Small intestine (tissue), 7 donors: ENCODE results near the gene SPCS2. TPM values are rescaled to one million over a fixed set of nuclear protein-coding genes. Genes with fewer than 3 reads are reported as not detected.
A peak's percentile ranks its signal among the peaks of the same experiment; 100 is the strongest.
"Not testable (repeated sequence)": the region's sequence is repeated elsewhere in the genome, so short reads cannot be mapped to it uniquely, and the experiment has no call there.

Source experiments
- DNase-seq, 2 donors: peaks; one replicate each; pipeline versions ENCODE4 v3.0.0 to v3.0.0-alpha.2; 2013
- FAIRE-seq: peaks from 2 replicates; lab custom pipeline; 2012; peaks lifted over from hg19 to GRCh38; lab: Jason Lieb, UNC
- H3K27ac ChIP-seq, 3 donors: one replicate each; pipeline ENCODE4 v1.5.1; 2013; ENCODE audit warnings: low read length in 2 of 3, mild to moderate bottlenecking in 2 of 3, control low read depth in 1 of 3, inconsistent platforms in 1 of 3, low read depth in 1 of 3, moderate library complexity in 1 of 3
- H3K27me3 ChIP-seq, 3 donors: one replicate each; pipeline ENCODE4 v1.6.1; 2013; ENCODE audit warnings: low read length in 3 of 3, inconsistent platforms in 1 of 3; ENCODE audit not compliant: control insufficient read depth in 3 of 3, insufficient read depth in 3 of 3
- H3K36me3 ChIP-seq, 3 donors: one replicate each; pipeline ENCODE4 v1.6.1; 2013; ENCODE audit warnings: low read length in 3 of 3, inconsistent platforms in 1 of 3, low read depth in 1 of 3, mild to moderate bottlenecking in 1 of 3, moderate library complexity in 1 of 3; ENCODE audit not compliant: control insufficient read depth in 3 of 3, insufficient read depth in 2 of 3
- H3K4me1 ChIP-seq, 3 donors: one replicate each; pipeline ENCODE4 v1.6.1; 2013; ENCODE audit warnings: low read length in 2 of 3, inconsistent platforms in 1 of 3, low read depth in 1 of 3, mild to moderate bottlenecking in 1 of 3, moderate library complexity in 1 of 3; ENCODE audit not compliant: control insufficient read depth in 3 of 3, insufficient read depth in 2 of 3
- H3K4me3 ChIP-seq, 3 donors: one replicate each; pipeline ENCODE4 v1.5.1; 2013; ENCODE audit warnings: low read length in 3 of 3, control low read depth in 1 of 3, inconsistent platforms in 1 of 3, low read depth in 1 of 3, mild to moderate bottlenecking in 1 of 3, moderate library complexity in 1 of 3
- H3K9me3 ChIP-seq, 2 donors: one replicate each; pipeline ENCODE4 v1.6.1; 2013; ENCODE audit warnings: low read depth in 1 of 2, low read length in 1 of 2; ENCODE audit not compliant: control insufficient read depth in 2 of 2, insufficient read depth in 1 of 2
- WGBS, 3 donors: extraction: QIAGEN DNeasy Blood & Tissue Kit; methylation state at CpG; one replicate each; pipeline ENCODE4 v1.1.7; 2013; 5-methylcytosine and 5-hydroxymethylcytosine counted together
- polyA plus RNA-seq, 4 donors: library from polyadenylated mRNA; stranded (reverse) in 3 of 4; unstranded in 1 of 4; fragments of 200-250 nt in 3 of 4; fragments of 120-200 nt in 1 of 4; gene quantifications; one replicate each; pipeline versions ENCODE4 v1.2.1 to v1.2.3, GENCODE V29; 2013
- donor health status: healthy with polysubstance abuse.
- donor health status: control.
- donor health status: control.
- donor health status: Bipolar disorder and iron deficiency.
- donor health status: healthy.

SPCS2 gene
- polyA plus RNA-seq, 4 donors, result 37.3 to 210 (median 101) TPM

GRCh38 chr11:75013051-75013450 is 64.0 kb downstream of the SPCS2 start:
- Histone ChIP-seq H3K36me3 (peaks cover 2 to 13% (median 2%) of the 10 kb centered on the region in 3 donors), H3K9me3 (no peaks in the 10 kb centered on the region), H3K27ac (no peak overlapping the region), H3K4me1 (no peaks in the 10 kb centered on the region), H3K27me3 (no peaks in the 10 kb centered on the region), H3K4me3 (no peak overlapping the region)
- no peak for DNase-seq
- no peak for FAIRE-seq

GRCh38 chr11:75014129-75014528 is 65.1 kb downstream of the SPCS2 start:
- H3K36me3 ChIP-seq, result peaks cover 0 to 9% (median 2%) of the 10 kb centered on the region in 3 donors
- H3K27me3 ChIP-seq, result no peaks in the 10 kb centered on the region
- H3K27ac ChIP-seq, result no peak overlapping the region
- DNase-seq (no peak), FAIRE-seq (no peak)
- no peak overlapping the region for H3K4me3 ChIP-seq
- H3K4me1 ChIP-seq, result no peaks in the 10 kb centered on the region
- peaks cover 0 to 7% of the 10 kb centered on the region in 2 donors for H3K9me3 ChIP-seq
- WGBS, 3 donors, result 9 to 23% (median 12%) methylated on average over 1 of the region's 1 CpG

DNA sequence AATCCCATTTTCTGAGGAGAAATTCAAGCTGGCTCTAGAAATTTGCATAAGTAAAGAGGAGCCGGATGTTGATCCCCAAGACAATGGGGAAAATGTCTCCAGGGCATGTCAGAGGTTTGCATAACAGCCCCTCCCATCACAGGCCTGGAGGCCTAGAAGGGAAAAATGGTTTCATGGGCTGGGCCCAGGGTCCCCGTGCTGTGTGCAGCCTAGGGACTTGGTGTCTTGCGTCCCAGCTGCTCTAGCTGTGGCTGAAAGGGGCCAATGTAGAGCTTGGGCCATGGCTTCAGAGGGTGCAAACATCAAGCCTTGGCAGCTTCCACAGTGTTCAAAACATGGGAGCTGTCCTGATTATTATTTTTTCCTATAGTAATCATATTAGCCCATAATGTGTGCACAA is 70.1 kb downstream of the SPCS2 start:
- not testable (repeated sequence) for H3K36me3 ChIP-seq, DNase-seq, FAIRE-seq, H3K27ac ChIP-seq, H3K4me3 ChIP-seq, H3K27me3 ChIP-seq
- Histone ChIP-seq H3K4me1 (peaks cover 0 to 15% (median 0%) of the 10 kb centered on the region in 3 donors), H3K9me3 (peaks cover 1 to 24% of the 10 kb centered on the region in 2 donors)
- WGBS, 3 donors, result 94 to 97% (median 95%) methylated on average over 3 of the region's 3 CpGs

- not testable (repeated sequence) for DNase-seq, H3K27me3 ChIP-seq, H3K27ac ChIP-seq, H3K36me3 ChIP-seq, FAIRE-seq, H3K4me3 ChIP-seq
- 79 to 88% (median 81%) methylated on average over 5 of the region's 5 CpGs for WGBS, 3 donors
- peaks cover 1 to 24% of the 10 kb centered on the region in 2 donors for H3K9me3 ChIP-seq
- H3K4me1 ChIP-seq, result peaks cover 0 to 23% (median 0%) of the 10 kb centered on the region in 3 donors
These were observed 71.3 kb downstream of the SPCS2 start for GRCh38 chr11:75020328-75020727.

DNA sequence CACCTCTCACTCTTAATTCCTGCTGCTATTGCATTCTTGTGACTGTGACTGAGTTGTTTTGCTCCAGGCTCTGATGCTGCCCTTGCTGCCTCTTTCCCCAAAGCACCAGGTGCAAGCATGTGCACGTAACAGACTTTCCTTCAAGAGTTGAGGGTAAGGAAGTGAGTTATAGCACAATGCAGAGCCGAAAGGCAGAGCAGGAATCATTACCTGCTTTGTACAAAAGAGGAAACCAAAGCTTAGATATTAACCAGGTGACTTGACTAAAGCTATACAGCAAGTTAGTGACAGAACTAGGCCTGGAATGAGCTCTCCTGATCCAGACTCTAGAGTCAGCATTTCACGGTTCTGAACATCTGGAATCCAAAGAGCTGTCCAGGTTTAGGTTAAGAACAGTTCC is 73.2 kb downstream of the SPCS2 start:
- FAIRE-seq (no peak), DNase-seq (no peak)
- Histone ChIP-seq H3K27me3 (no peaks in the 10 kb centered on the region), H3K9me3 (peaks cover 1 to 24% of the 10 kb centered on the region in 2 donors), H3K27ac (no peak overlapping the region), H3K4me3 (no peak overlapping the region), H3K36me3 (peaks cover 0 to 2% (median 0%) of the 10 kb centered on the region in 3 donors), H3K4me1 (peaks cover 0 to 24% (median 0%) of the 10 kb centered on the region in 3 donors)
- 81 to 87% (median 85%) methylated on average over 3 of the region's 3 CpGs for WGBS, 3 donors

- H3K4me3 ChIP-seq, result no peak overlapping the region
- peaks cover 0 to 24% (median 0%) of the 10 kb centered on the region in 3 donors for H3K4me1 ChIP-seq
- peaks cover 1 to 24% of the 10 kb centered on the region in 2 donors for H3K9me3 ChIP-seq
- FAIRE-seq (no peak), DNase-seq (peak; percentile 79 to 89)
- H3K36me3 ChIP-seq, result peaks cover 0 to 2% (median 0%) of the 10 kb centered on the region in 3 donors
- no peaks in the 10 kb centered on the region for H3K27me3 ChIP-seq
- no peak overlapping the region for H3K27ac ChIP-seq
- 51 to 59% (median 52%) methylated on average over 5 of the region's 5 CpGs for WGBS, 3 donors
These were observed 73.8 kb downstream of the SPCS2 start for GRCh38 chr11:75022759-75023396.

GRCh38 chr11:75023446-75024067 is 74.5 kb downstream of the SPCS2 start:
- peaks cover 1 to 19% of the 10 kb centered on the region in 2 donors for H3K9me3 ChIP-seq
- WGBS, 3 donors, result 91 to 93% (median 93%) methylated on average over 6 of the region's 6 CpGs
- peaks cover 0 to 24% (median 0%) of the 10 kb centered on the region in 3 donors for H3K4me1 ChIP-seq
- no peak overlapping the region for H3K27ac ChIP-seq
- H3K4me3 ChIP-seq, result no peak overlapping the region
- DNase-seq (no peak), FAIRE-seq (no peak)
- peaks cover 0 to 2% (median 0%) of the 10 kb centered on the region in 3 donors for H3K36me3 ChIP-seq
- no peaks in the 10 kb centered on the region for H3K27me3 ChIP-seq

DNA sequence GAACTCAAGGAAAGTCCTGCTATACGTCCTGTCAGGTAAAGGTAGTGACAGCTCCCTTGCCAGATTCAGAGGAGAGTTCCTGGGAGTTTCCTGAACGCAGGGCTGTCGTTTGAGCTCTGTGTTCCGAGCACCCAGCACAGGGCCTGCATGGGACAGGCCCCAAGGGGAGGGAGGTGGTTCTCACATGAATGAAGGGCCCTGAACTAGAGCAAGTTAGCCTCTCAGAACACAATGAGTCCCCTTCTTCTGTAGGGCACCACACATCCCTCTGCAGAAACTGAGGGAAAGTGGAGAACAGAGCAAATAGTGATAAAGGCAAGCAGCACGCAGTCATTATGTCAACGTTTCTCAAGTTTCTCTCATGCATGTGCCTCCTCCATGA is 75.0 kb downstream of the SPCS2 start:
- Histone ChIP-seq H3K36me3 (peaks cover 0 to 2% (median 0%) of the 10 kb centered on the region in 3 donors), H3K27me3 (no peaks in the 10 kb centered on the region), H3K27ac (no peak overlapping the region), H3K9me3 (peaks cover 1 to 18% of the 10 kb centered on the region in 2 donors), H3K4me3 (no peak overlapping the region), H3K4me1 (peaks cover 0 to 24% (median 0%) of the 10 kb centered on the region in 3 donors)
- 75 to 87% (median 82%) methylated on average over 6 of the region's 6 CpGs for WGBS, 3 donors
- FAIRE-seq, result no peak
- DNase-seq, result no peak
